GM12865 (cell line): ENCODE data around the gene CALD1.

ENCODE experiments used
- DNase-seq: peaks from one replicate; pipeline ENCODE4 v3.0.0; 2010; ENCODE audit warnings: low read depth
- H3K4me3 ChIP-seq: 2 replicates; pipeline ENCODE4 v1.5.1; 2011; ENCODE audit warnings: mild to moderate bottlenecking, low read depth, low read length, control low read depth
- TF ChIP-seq, protein P1 (sequence below): IDR thresholded peaks from 2 replicates; pipeline ENCODE4 v1.5.1; 2011; ENCODE audit warnings: low read length, control low read depth, low read depth, inconsistent platforms; ENCODE audit not compliant: insufficient read depth; ENCODE audit errors: missing control alignments

The CALD1 gene

DNA sequence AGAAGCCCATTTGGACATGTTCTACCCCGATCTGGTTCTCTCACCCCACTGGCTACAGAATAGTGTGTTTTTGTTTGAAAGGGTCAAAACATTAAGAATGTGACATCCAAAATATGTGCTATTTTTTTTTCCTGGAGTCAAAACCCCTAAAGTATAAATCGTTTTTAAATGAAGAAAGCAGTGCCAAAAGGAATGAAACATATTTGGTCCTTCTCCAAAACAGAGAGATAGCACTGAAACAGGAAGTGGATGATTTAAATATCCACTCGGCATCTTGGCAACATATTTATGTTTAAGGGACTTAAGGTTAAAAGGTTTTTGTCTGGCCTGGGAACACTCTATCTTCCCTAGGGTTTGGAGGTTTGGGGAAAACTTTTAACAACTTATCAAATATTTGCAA lies 32.3 kb downstream of the CALD1 start:
- no peak for DNase-seq
- H3K4me3 ChIP-seq: no peak overlapping the region
- TF ChIP-seq, protein P1, sequence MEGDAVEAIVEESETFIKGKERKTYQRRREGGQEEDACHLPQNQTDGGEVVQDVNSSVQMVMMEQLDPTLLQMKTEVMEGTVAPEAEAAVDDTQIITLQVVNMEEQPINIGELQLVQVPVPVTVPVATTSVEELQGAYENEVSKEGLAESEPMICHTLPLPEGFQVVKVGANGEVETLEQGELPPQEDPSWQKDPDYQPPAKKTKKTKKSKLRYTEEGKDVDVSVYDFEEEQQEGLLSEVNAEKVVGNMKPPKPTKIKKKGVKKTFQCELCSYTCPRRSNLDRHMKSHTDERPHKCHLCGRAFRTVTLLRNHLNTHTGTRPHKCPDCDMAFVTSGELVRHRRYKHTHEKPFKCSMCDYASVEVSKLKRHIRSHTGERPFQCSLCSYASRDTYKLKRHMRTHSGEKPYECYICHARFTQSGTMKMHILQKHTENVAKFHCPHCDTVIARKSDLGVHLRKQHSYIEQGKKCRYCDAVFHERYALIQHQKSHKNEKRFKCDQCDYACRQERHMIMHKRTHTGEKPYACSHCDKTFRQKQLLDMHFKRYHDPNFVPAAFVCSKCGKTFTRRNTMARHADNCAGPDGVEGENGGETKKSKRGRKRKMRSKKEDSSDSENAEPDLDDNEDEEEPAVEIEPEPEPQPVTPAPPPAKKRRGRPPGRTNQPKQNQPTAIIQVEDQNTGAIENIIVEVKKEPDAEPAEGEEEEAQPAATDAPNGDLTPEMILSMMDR: no peak

DNA sequence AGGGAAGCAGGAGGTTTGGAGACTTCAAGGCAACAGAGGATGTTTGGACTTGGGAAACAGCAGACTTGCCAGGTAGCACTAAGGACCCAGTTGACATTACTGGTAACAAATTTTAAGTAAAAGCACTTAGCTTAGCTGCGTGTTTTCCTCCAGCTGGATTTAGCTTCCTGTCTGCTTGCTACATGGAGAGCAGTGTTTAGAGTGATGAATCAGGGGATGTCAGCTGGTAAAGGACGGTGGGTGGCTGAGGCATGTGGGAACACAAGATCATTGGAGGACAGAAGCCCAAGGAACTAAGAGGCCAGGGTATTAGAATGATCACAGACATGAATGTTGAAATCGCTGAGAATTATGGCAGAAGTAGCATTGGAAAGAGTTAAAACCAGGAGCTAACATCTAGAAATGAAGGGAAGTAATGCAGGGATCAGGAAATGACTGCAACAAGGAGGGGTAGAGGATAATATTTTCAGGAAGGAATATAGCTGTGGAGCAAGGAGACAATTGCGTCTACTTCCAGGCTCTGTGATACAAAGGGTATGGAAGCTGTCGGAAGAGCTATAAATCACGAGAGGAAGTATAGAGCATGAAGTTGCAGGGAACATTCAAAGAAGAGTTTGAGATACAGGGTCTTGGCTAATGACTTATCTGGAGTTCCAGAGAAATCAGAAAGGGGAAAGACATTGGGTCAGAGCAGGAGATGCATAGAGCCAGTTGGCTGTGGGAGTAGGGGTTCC lies 34.4 kb downstream of the CALD1 start:
- no peak for DNase-seq
- TF ChIP-seq, protein P1: no peak
- no peak overlapping the region for H3K4me3 ChIP-seq

DNA sequence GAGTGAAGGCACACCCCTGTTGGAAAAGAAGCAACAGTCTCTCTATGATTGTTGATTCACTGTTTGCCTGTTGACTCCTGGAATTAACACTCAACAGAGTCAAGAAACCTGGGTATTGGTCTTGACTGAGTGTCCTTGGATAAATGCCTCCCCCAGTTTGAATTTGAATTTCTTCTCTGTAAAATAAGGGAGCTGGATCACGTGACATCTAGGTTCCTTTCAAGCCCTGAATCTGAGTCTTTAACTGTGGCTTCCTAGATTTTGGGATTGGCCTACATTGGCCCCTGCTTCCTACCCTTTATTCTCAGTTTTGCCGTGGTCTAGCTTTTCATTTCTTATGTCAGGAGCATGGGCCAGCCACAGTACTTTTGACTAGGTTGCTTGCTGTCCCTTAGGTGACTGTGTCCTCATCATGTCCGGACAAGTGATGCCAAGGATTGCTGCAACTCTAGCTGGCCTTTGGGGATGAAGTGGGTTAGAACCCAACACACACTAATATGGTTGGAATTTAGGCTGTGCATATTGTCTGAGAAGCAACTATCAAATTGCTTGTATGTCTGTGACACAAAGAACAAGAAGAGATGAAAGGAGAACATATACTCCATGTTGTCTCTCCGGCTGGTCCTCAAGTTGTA lies 35.4 kb downstream of the CALD1 start:
- TF ChIP-seq, protein P1: no peak
- DNase-seq: no peak

DNA sequence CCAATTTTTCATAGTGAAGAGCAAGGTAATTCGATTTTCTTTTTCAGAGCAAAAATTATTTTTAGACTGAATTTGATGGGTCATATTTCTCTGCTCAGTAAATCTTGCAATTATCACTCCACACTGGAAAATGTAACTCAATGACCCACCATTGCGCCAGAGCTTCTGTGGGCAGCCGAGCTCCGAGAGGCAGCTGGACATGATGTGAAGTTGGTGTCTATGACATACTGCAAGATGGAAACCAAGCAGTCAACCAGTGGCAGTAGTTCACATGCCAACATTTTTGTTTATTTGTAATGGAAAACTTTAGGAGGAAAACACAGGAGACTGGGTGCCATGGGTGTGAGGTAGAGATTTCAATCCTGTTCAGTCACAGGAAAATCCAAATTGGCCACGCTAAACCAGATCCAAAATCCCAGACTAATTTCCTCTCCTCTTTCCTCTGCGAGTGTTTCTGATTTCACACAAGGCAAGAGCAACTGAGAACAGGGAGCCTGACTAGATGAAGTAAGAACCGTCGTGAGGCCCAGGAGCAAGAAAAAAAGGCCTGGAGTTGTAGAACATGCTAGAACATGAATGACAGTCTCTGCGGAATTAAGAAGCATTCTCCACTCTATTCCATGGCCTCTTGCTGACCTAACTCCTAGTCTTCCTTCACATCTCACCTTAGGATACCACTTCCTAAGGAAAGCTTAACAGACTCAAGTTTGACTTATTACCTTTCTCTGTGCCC lies 39.3 kb downstream of the CALD1 start:
- no peak overlapping the region for H3K4me3 ChIP-seq
- TF ChIP-seq, protein P1: no peak
- no peak for DNase-seq

More for the DNA sequence above, 35.4 kb downstream of the CALD1 start:
- H3K4me3 ChIP-seq: no peak overlapping the region

DNA sequence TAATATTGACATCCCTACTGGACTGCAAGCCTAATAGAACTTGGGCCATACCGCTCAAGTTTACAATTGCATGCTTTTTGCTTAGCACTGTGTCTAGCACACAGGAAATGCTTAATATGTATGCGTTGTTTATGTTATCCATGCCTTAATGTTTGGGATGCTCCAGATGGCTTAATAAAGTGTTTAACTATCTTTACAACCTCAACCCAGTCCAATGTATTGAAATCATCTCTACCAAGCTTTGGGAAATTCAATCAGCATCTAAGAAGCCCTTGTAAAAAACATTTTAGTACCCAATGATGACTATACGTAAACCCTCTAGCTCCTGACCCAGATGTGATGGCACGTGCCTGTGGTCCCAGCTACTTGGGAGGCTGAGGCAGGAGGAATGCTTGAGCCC lies 40.0 kb downstream of the CALD1 start:
- TF ChIP-seq, protein P1: no peak
- DNase-seq: no peak
- no peak overlapping the region for H3K4me3 ChIP-seq

DNA sequence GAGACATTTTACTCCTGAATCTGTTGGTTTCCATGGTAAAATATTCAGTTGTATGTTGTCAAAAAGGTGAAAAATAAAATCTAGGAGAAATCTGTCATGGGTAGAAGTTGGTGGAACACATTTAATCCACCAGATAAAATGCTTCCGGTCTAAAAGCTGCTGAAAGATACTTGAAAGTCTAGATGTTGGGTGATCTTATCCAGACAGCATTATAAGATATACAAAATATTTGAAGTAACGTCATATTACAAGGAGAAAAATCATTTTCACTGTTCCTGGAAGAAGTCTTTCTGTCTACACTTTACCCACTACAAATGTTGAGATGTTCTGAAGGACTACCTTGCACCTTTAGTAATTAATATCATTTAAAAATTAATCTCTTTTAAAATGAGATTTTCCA lies 40.9 kb downstream of the CALD1 start:
- TF ChIP-seq, protein P1: no peak
- no peak overlapping the region for H3K4me3 ChIP-seq
- DNase-seq: no peak

DNA sequence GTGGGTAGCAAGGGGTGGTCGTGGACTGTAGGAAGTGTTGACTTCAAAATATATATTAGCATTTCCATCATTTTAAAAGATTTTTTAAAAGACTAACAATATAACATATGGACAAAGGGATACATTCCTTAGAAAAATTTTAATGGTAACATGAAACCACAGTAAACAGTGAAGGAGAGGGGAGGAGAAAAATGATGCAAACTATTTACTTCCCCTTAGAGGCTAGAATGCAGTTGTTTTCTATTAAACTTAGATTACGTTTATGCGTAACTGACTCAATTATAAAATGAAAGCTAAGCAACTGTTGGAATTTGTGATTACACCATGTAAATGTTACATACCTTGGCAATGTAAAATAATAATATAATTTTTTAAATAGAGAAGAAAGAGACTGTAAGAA lies 41.3 kb downstream of the CALD1 start:
- TF ChIP-seq, protein P1: no peak
- no peak overlapping the region for H3K4me3 ChIP-seq
- DNase-seq: no peak
